Epithelial cell of esophagus (primary cell): ENCODE measurements around the gene AFF1.
A peak's percentile ranks its signal among the peaks of the same experiment; 100 is the strongest.

Source experiments
- DNase-seq: peaks from one replicate; pipeline ENCODE4 v3.0.0; 2010; ENCODE audit warnings: low read depth
- H3K4me3 ChIP-seq: 2 replicates; pipeline ENCODE4 v1.5.1; 2011; ENCODE audit warnings: mild to moderate bottlenecking, low read length, control low read depth
- TF ChIP-seq, protein P1 (sequence below): IDR thresholded peaks from 2 replicates; pipeline ENCODE4 v1.5.1; 2011; ENCODE audit warnings: low read depth, mild to moderate bottlenecking, low read length, control low read depth, inconsistent platforms; ENCODE audit not compliant: insufficient read depth; ENCODE audit errors: missing control alignments

Gene AFF1

DNA sequence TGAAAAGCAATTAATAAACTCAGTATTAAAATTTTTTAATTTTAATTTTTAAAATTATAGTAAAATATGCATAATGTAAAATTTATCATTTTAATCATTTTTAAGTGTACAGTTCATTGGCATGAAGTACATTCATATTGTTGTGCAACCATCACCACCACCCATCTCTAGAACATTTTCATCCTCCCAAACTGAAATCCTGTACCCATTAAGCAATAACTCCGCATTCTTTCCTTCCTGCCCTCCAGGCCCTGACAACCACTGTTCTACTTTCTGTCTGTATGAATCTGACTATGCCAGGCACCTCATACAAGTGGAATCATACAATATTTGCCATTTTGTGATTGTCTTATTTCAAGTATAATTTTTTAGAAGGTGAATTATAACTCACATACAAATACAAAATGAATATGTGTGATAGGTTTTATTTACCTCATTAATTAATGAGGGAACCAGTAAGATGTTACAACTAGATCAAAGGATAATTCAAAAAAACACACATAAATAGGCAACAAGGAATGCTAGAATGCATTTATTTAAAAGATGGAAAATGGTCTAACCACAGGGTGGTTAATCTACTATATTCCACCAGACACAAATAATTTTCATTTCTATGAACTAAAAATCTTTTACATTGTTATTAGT, 13.1 kb upstream of the AFF1 start:
- TF ChIP-seq, protein P1, sequence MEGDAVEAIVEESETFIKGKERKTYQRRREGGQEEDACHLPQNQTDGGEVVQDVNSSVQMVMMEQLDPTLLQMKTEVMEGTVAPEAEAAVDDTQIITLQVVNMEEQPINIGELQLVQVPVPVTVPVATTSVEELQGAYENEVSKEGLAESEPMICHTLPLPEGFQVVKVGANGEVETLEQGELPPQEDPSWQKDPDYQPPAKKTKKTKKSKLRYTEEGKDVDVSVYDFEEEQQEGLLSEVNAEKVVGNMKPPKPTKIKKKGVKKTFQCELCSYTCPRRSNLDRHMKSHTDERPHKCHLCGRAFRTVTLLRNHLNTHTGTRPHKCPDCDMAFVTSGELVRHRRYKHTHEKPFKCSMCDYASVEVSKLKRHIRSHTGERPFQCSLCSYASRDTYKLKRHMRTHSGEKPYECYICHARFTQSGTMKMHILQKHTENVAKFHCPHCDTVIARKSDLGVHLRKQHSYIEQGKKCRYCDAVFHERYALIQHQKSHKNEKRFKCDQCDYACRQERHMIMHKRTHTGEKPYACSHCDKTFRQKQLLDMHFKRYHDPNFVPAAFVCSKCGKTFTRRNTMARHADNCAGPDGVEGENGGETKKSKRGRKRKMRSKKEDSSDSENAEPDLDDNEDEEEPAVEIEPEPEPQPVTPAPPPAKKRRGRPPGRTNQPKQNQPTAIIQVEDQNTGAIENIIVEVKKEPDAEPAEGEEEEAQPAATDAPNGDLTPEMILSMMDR = no peak
- DNase-seq = peak; percentile 84
- H3K4me3 ChIP-seq = no peak overlapping the region

DNA sequence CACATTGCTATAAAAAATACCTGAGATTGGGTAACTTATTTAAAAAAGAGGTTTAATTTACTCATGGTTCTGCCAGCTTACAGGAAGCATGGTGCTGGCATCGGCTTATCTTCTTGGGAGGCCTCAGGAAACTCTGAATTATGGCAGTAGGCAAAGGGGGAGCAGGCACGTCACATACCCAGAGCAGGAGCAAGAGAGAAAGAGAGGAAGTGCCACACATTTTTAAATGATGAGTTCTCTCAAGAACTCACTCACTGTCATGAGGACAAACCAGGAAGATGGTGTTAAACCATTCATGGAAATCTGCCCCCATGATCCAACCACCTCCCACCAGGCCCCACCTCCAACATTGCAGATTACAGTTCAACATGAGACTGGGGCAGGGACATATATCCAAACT, 10.0 kb upstream of the AFF1 start:
- DNase-seq = peak; percentile 72

DNA sequence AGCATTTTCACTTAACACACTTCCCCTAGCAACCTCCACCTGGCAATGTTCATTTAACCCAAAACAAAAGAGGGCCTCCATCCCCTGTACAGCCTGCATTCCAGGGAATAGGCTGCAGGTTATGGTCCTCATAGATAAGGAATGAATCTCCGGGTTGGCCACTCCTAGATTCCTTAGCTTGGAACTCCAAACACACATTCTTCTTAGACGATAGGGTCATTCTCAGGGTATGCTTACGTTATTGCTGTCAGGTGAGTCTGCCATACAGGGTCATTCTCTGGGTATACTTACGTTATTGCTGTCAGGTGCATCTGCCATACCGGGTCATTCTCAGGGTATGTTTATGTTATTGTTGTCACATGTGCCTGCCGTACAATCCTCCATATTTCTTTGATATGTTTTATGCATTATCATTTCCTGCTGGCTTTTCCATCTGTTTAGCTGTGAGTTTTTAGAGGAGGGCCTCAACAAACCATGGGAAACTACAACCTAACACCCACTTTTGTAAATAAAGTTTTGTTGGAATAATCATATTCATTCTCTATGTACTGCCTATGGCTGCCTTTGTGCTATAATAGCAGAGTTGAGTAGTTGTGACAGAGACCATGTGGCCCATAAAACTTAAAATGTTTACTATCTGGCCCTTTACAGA, 8.2 kb upstream of the AFF1 start:
- TF ChIP-seq, protein P1 = no peak
- peak; percentile 86 for DNase-seq
- H3K4me3 ChIP-seq = no peak overlapping the region

More for the DNA sequence above, 10.0 kb upstream of the AFF1 start:
- H3K4me3 ChIP-seq = no peak overlapping the region
- TF ChIP-seq, protein P1 = no peak

DNA sequence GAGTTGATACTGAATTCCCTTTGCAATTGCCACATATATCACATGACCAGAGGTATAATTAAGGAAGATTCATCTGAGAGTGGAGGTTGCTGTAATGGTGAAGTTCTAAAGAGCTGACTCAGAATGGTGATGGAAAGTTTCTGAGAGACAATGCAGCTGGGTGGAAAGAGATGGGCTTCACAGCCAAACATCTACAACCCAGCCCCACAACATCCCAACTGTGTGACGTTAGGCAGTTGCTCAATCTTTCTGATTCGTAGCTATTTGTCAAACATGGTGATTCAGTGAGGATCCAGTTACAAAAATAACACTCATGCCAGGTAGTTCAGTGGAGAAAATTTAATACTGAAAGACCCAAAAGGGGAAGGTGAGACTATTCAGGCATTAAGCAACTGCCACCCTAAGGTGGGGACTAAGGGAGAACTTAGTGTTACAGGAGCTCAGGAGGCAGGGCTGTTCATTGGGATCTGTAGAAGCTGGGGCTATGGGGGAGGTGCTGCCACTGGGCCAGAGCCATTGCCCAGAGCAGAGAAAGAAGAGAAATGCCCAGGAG, 6.9 kb upstream of the AFF1 start:
- DNase-seq = peak; percentile 99
- TF ChIP-seq, protein P1 = no peak
- no peak overlapping the region for H3K4me3 ChIP-seq

DNA sequence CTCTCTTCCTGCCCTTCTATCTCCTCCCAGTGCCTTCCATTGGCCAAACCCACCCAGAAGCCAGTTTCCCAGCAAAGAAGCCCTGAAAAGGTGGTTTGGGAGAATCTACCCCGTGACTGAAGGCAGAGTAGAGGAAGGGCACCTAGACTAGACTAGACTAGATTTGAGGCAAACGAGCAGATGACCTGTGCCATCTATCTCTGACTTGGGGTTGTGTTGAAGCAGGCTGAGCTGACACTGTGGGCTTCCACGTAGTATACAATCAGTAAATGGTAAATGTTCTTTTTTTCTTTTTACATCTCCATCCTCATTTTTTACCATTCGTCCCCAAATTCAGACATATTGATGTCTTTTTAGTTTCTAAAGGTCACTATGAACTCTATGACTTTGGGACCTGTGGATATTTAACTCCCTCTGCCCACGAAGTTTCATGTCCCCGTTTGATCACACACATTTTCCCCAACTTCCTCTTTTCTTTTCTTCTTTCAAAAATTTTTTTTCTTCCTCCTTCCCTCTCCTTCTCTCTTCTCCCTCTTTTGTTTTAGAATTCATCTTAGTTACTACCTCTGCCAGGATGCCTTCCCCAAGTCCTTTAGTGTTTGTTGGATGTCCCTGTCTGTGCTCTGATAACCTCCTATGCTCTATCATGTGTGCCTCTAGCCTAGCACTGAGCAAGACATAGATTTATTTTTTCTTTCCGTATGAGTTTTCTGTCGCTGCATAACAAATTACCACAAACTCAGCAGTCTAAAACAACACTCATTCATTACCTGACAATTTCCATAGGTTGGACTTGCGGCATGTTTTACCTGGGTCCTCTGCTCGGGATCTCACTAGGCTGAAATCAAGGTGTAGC, 6.2 kb upstream of the AFF1 start:
- no peak overlapping the region for H3K4me3 ChIP-seq
- DNase-seq = no peak
- TF ChIP-seq, protein P1 = no peak

DNA sequence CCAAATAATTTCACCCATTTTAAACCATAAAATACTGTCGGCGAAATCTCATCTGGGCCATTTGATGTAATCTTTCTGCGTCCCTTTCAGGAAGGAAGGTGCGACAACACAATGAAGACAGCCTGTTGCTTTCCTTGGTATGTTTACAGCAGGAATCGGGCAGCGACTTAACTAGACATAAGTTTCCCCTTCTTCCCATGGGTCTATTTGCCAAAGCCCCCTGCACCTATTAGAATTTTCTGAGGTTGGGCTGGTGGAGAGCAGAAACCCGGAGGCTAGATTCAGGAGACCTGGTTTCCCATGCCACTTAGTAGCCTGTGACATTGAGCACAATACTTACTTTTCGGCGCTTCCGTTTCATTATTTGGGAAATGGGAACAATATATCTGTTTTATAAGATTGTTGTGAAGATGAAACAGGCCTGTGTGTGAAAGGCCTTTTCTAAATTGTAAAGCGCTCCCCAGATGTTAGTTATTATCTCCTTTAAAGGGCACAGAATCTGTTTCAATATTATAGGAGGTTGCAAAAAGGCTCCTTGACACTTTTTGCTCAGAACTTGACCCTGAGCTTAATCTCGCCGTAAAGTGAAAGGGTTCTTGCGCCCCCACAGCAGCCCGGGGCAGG, 552 bp upstream of the AFF1 start:
- TF ChIP-seq, protein P1 = no peak
- peak; percentile 20 for DNase-seq
- H3K4me3 ChIP-seq = peak overlapping the region; percentile 70
